HEK293 (cell line): ENCODE data around the gene ZNF532.

ENCODE experiments used
- CTCF ChIA-PET: fragments of 350-600 bp; formaldehyde crosslinking; extraction: SDS; loops from one replicate; lab custom pipeline; 2021; ENCODE audit warnings: antibody characterized with exemption; lab: Yijun Ruan, JAX
- POLR2A ChIA-PET: fragments of 300-600 bp; formaldehyde crosslinking; extraction: SDS; loops from one replicate; lab custom pipeline; 2020; ENCODE audit warnings: antibody characterized with exemption, inconsistent platforms; lab: Yijun Ruan, JAX
- H3K27ac ChIP-seq: fragments of 200-500 bp; sonication (Bioruptor generic); 2 replicates; pipeline ENCODE4 v1.5.1; 2014; ENCODE audit warnings: low read depth, low read length, control low read depth, inconsistent platforms; ENCODE audit errors: extremely low read depth
- H3K36me3 ChIP-seq, 2 experiments: fragments of 200-500 bp in 1 of 2; sonication (Bioruptor generic) in 1 of 2; 1 replicate in 1 of 2; 2 replicates in 1 of 2; pipeline ENCODE4 v1.5.1; 2014 to 2017; ENCODE audit warnings: inconsistent platforms in 2 of 2, low read length in 2 of 2; ENCODE audit not compliant: control insufficient read depth in 2 of 2, insufficient read depth in 1 of 2
- H3K4me1 ChIP-seq: fragments of 200-500 bp; sonication (Bioruptor generic); 2 replicates; pipeline ENCODE4 v1.5.1; 2014; ENCODE audit warnings: mild to moderate bottlenecking, low read length, inconsistent platforms; ENCODE audit not compliant: control insufficient read depth, insufficient read depth
- H3K4me3 ChIP-seq: 2 replicates; pipeline ENCODE4 v1.5.1; 2011; ENCODE audit warnings: low read depth, mild to moderate bottlenecking, control low read depth, low read length, moderate library complexity
- H3K9me3 ChIP-seq: fragments of 200-500 bp; sonication (Bioruptor generic); 2 replicates; pipeline ENCODE4 v1.5.1; 2014; ENCODE audit warnings: low read depth, low read length, inconsistent platforms; ENCODE audit not compliant: control insufficient read depth, insufficient read depth
- BCL11B ChIP-seq: fragments of 450-650 bp; formaldehyde crosslinking; IDR thresholded peaks from 2 replicates; pipeline ENCODE4 v1.5.1; 2016; ENCODE audit warnings: low read depth, missing biosample characterization, missing genetic modification characterization
- KLF1 ChIP-seq: fragments of 450-650 bp; formaldehyde crosslinking; IDR thresholded peaks from 2 replicates; pipeline ENCODE4 v1.5.1; 2016; ENCODE audit warnings: missing biosample characterization, missing genetic modification characterization
- KLF9 ChIP-seq: fragments of 450-650 bp; formaldehyde crosslinking; IDR thresholded peaks from 2 replicates; pipeline ENCODE4 v1.5.1; 2016; ENCODE audit warnings: missing biosample characterization, missing genetic modification characterization, low read depth
- MYNN ChIP-seq: fragments of 450-650 bp; formaldehyde crosslinking; IDR thresholded peaks from 2 replicates; pipeline ENCODE4 v1.5.1; 2016; ENCODE audit warnings: missing biosample characterization, missing genetic modification characterization, borderline replicate concordance
- MZF1 ChIP-seq: fragments of 450-650 bp; formaldehyde crosslinking; IDR thresholded peaks from 2 replicates; pipeline ENCODE4 v1.5.1; 2017; ENCODE audit warnings: missing biosample characterization, missing genetic modification characterization, borderline replicate concordance
- SALL2 ChIP-seq: fragments of 450-650 bp; formaldehyde crosslinking; IDR thresholded peaks from 2 replicates; pipeline ENCODE4 v1.5.0; 2017; ENCODE audit warnings: missing biosample characterization, mild to moderate bottlenecking, missing genetic modification characterization, borderline replicate concordance
- TRIM28 ChIP-seq: IDR thresholded peaks from 2 replicates; pipeline ENCODE4 v1.6.1; 2011; ENCODE audit warnings: low read length, control low read depth, borderline replicate concordance
- ZBTB21 ChIP-seq: fragments of 450-650 bp; formaldehyde crosslinking; IDR thresholded peaks from 2 replicates; pipeline ENCODE4 v1.5.1; 2017; ENCODE audit warnings: missing biosample characterization, missing genetic modification characterization
- ZBTB7A ChIP-seq: fragments of 450-650 bp; formaldehyde crosslinking; IDR thresholded peaks from 2 replicates; pipeline ENCODE4 v1.5.1; 2016; ENCODE audit warnings: low read depth, missing biosample characterization, missing genetic modification characterization
- ZBTB8A ChIP-seq: fragments of 450-650 bp; formaldehyde crosslinking; IDR thresholded peaks from 2 replicates; pipeline ENCODE4 v1.5.1; 2016; ENCODE audit warnings: missing biosample characterization, missing genetic modification characterization
- ZFHX2 ChIP-seq: fragments of 450-650 bp; formaldehyde crosslinking; conservative IDR thresholded peaks from 2 replicates; pipeline ENCODE4 v1.5.1; 2016; ENCODE audit warnings: missing biosample characterization, missing genetic modification characterization
- ZFP41 ChIP-seq: fragments of 450-650 bp; formaldehyde crosslinking; IDR thresholded peaks from 2 replicates; pipeline ENCODE4 v1.5.1; 2016; ENCODE audit warnings: missing biosample characterization, missing genetic modification characterization, borderline replicate concordance
- ZFP69B ChIP-seq: fragments of 450-650 bp; formaldehyde crosslinking; IDR thresholded peaks from 2 replicates; pipeline ENCODE4 v1.5.1; 2016; ENCODE audit warnings: missing biosample characterization, missing genetic modification characterization
- ZNF157 ChIP-seq: fragments of 450-650 bp; formaldehyde crosslinking; IDR thresholded peaks from 2 replicates; pipeline ENCODE4 v1.5.1; 2016; ENCODE audit warnings: missing biosample characterization, missing genetic modification characterization
- ZNF221 ChIP-seq: fragments of 450-650 bp; formaldehyde crosslinking; IDR thresholded peaks from 2 replicates; pipeline ENCODE4 v1.5.1; 2017; ENCODE audit warnings: missing biosample characterization, missing genetic modification characterization, borderline replicate concordance
- ZNF24 ChIP-seq: fragments of 450-650 bp; formaldehyde crosslinking; IDR thresholded peaks from 2 replicates; pipeline ENCODE4 v1.5.1; 2016; ENCODE audit warnings: missing biosample characterization, missing genetic modification characterization
- ZNF473 ChIP-seq: fragments of 450-650 bp; formaldehyde crosslinking; IDR thresholded peaks from 2 replicates; pipeline ENCODE4 v1.5.1; 2017; ENCODE audit warnings: missing biosample characterization, missing genetic modification characterization
- ZNF560 ChIP-seq: fragments of 450-650 bp; formaldehyde crosslinking; IDR thresholded peaks from 2 replicates; pipeline ENCODE4 v1.5.1; 2017; ENCODE audit warnings: missing biosample characterization, missing genetic modification characterization, borderline replicate concordance
- ZNF571 ChIP-seq: fragments of 450-650 bp; formaldehyde crosslinking; IDR thresholded peaks from 2 replicates; pipeline ENCODE4 v1.5.0; 2017; ENCODE audit warnings: missing biosample characterization, missing genetic modification characterization
- ZNF596 ChIP-seq: fragments of 450-650 bp; IDR thresholded peaks from 2 replicates; pipeline ENCODE4 v1.5.0; 2018; ENCODE audit warnings: missing biosample characterization, mild to moderate bottlenecking, missing genetic modification characterization, moderate library complexity
- ZNF624 ChIP-seq: fragments of 450-650 bp; formaldehyde crosslinking; IDR thresholded peaks from 2 replicates; pipeline ENCODE4 v1.5.1; 2017; ENCODE audit warnings: missing biosample characterization, missing genetic modification characterization
- ZNF677 ChIP-seq: fragments of 450-650 bp; IDR thresholded peaks from 2 replicates; pipeline ENCODE4 v1.5.0; 2018; ENCODE audit warnings: missing biosample characterization, mild to moderate bottlenecking, missing genetic modification characterization, moderate library complexity
- ZNF830 ChIP-seq: fragments of 450-650 bp; IDR thresholded peaks from 2 replicates; pipeline ENCODE4 v1.5.0; 2018; ENCODE audit warnings: missing biosample characterization, missing genetic modification characterization, low read depth, mild to moderate bottlenecking, moderate library complexity
- ZSCAN30 ChIP-seq: fragments of 450-650 bp; IDR thresholded peaks from 2 replicates; pipeline ENCODE4 v1.5.1; 2018; ENCODE audit warnings: missing biosample characterization, mild to moderate bottlenecking, missing genetic modification characterization, moderate library complexity
- TF ChIP-seq, protein P1 (sequence below): fragments of 450-650 bp; formaldehyde crosslinking; conservative IDR thresholded peaks from 2 replicates; pipeline ENCODE4 v1.5.1; 2016; ENCODE audit warnings: low read depth, missing biosample characterization, missing genetic modification characterization
- TF ChIP-seq, protein P2 (sequence below): fragments of 450-650 bp; formaldehyde crosslinking; conservative IDR thresholded peaks from 2 replicates; pipeline ENCODE4 v1.5.1; 2016; ENCODE audit warnings: low read depth, missing biosample characterization, missing genetic modification characterization
- TF ChIP-seq, protein P3 (sequence below): fragments of 450-650 bp; formaldehyde crosslinking; IDR thresholded peaks from 2 replicates; pipeline ENCODE4 v1.5.1; 2016; ENCODE audit warnings: missing biosample characterization, missing genetic modification characterization
- TF ChIP-seq, protein P4 (sequence below): fragments of 450-650 bp; formaldehyde crosslinking; IDR thresholded peaks from 2 replicates; pipeline ENCODE4 v1.5.1; 2016; ENCODE audit warnings: missing biosample characterization, missing genetic modification characterization

ZNF532 gene

DNA sequence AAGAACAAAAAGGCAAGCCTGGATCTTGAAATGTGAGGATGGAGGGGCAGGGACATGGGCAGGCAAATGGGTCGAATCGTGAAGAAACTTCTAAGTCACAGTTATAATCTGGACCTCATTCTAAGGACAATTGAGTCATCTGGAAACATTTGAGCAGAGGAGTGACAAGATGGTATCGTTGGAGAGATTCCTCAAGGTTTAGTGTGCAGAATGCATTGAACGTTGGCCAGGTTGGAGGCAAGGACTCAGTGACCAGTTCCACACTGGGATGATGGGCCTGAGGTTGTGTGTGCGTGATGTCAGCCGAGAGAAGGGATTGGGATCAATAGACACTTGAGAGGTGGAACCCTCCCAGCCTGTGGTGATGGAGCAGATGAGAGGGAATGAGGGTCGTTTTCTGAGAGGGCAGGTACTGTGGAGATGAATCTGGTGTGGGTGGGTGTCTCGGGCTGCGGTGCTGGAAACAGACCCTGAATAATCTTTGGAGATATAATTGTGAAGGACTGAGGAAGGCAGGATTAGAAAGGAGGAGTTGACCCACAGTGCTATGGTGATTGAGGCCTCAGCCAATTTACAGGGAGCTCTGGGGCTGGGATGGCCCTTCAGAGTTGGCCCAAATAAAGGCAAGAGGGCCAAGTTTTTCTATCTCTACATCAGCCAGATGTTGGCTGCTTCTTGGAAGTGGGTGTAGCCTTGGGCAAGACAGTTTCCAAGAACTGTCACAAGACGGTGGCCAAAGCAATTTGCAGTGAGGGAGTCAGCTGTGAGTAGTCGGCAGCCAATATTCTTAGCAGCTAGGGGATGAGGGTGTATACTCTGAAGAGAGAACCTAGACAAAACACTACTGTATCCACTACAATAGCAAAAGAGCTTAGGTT is 5.8 kb upstream of the ZNF532 start:
- POLR2A ChIA-PET, result no interaction called here
- no peaks in the 10 kb centered on the region for H3K4me1 ChIP-seq
- CTCF ChIA-PET, result interaction anchor here (0.8 to 1.3 kb wide), 2 partner anchors 187 to 212 kb away, joined by 3 to 7 read pairs; partner anchors contain the start of gene MALT1

DNA sequence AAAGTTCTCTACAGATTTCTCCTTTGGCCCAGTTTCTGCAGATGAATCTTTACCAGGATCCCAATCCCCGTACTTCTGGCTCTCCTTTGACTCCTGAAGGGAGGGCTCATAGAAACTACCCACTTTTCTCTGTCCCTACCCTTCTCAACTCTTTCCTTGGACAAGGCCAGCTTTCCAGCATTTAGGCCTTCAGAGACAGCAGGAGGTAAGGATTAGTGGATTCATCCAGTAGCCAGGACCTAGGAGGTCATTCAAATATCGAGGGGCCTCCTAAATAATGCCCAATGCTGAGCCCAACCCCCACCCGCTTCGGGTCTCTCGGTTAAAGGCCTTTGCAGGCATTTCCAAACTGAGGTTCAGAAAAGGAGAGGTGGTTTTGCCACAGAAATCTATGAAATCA is 4.8 kb upstream of the ZNF532 start:
- Histone ChIP-seq H3K4me1 (no peaks in the 10 kb centered on the region), H3K9me3 (no peaks in the 10 kb centered on the region), H3K36me3 (no peaks in the 10 kb centered on the region), H3K27ac (no peak overlapping the region), H3K4me3 (no peak overlapping the region)
- ChIA-PET CTCF (interaction anchor here (1.3 to 1.7 kb wide), 2 partner anchors 211 kb away, joined by 3 to 5 read pairs; no protein-coding TSS in a partner anchor), POLR2A (no interaction called here)
- TF ChIP-seq ZNF560 (tag by site-specific recombination) (no peak), ZFP41 (tag by site-specific recombination) (no peak), ZBTB21 (no peak), SALL2 (tag by site-specific recombination) (no peak), ZNF473 (no peak), TRIM28 (no peak), ZNF157 (no peak), ZNF624 (tag by site-specific recombination) (no peak), KLF1 (tag by site-specific recombination) (no peak), ZNF596 (tag by site-specific recombination) (no peak)
- TF ChIP-seq, protein P1, sequence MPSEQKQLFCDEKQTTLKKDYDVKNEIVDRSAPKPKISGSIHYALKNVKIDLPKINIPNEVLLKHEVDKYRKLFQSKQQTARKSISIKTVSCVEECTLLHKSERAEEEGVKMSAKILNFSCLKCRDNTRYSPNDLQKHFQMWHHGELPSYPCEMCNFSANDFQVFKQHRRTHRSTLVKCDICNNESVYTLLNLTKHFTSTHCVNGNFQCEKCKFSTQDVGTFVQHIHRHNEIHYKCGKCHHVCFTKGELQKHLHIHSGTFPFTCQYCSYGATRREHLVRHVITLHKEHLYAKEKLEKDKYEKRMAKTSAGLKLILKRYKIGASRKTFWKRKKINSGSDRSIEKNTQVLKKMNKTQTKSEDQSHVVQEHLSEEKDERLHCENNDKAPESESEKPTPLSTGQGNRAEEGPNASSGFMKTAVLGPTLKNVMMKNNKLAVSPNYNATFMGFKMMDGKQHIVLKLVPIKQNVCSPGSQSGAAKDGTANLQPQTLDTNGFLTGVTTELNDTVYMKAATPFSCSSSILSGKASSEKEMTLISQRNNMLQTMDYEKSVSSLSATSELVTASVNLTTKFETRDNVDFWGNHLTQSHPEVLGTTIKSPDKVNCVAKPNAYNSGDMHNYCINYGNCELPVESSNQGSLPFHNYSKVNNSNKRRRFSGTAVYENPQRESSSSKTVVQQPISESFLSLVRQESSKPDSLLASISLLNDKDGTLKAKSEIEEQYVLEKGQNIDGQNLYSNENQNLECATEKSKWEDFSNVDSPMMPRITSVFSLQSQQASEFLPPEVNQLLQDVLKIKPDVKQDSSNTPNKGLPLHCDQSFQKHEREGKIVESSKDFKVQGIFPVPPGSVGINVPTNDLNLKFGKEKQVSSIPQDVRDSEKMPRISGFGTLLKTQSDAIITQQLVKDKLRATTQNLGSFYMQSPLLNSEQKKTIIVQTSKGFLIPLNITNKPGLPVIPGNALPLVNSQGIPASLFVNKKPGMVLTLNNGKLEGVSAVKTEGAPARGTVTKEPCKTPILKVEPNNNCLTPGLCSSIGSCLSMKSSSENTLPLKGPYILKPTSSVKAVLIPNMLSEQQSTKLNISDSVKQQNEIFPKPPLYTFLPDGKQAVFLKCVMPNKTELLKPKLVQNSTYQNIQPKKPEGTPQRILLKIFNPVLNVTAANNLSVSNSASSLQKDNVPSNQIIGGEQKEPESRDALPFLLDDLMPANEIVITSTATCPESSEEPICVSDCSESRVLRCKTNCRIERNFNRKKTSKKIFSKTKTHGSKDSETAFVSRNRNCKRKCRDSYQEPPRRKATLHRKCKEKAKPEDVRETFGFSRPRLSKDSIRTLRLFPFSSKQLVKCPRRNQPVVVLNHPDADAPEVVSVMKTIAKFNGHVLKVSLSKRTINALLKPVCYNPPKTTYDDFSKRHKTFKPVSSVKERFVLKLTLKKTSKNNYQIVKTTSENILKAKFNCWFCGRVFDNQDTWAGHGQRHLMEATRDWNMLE (tag by site-specific recombination), result no peak
- TF ChIP-seq, protein P2, sequence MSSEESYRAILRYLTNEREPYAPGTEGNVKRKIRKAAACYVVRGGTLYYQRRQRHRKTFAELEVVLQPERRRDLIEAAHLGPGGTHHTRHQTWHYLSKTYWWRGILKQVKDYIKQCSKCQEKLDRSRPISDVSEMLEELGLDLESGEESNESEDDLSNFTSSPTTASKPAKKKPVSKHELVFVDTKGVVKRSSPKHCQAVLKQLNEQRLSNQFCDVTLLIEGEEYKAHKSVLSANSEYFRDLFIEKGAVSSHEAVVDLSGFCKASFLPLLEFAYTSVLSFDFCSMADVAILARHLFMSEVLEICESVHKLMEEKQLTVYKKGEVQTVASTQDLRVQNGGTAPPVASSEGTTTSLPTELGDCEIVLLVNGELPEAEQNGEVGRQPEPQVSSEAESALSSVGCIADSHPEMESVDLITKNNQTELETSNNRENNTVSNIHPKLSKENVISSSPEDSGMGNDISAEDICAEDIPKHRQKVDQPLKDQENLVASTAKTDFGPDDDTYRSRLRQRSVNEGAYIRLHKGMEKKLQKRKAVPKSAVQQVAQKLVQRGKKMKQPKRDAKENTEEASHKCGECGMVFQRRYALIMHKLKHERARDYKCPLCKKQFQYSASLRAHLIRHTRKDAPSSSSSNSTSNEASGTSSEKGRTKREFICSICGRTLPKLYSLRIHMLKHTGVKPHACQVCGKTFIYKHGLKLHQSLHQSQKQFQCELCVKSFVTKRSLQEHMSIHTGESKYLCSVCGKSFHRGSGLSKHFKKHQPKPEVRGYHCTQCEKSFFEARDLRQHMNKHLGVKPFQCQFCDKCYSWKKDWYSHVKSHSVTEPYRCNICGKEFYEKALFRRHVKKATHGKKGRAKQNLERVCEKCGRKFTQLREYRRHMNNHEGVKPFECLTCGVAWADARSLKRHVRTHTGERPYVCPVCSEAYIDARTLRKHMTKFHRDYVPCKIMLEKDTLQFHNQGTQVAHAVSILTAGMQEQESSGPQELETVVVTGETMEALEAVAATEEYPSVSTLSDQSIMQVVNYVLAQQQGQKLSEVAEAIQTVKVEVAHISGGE (tag by site-specific recombination), result no peak
- TF ChIP-seq, protein P3, sequence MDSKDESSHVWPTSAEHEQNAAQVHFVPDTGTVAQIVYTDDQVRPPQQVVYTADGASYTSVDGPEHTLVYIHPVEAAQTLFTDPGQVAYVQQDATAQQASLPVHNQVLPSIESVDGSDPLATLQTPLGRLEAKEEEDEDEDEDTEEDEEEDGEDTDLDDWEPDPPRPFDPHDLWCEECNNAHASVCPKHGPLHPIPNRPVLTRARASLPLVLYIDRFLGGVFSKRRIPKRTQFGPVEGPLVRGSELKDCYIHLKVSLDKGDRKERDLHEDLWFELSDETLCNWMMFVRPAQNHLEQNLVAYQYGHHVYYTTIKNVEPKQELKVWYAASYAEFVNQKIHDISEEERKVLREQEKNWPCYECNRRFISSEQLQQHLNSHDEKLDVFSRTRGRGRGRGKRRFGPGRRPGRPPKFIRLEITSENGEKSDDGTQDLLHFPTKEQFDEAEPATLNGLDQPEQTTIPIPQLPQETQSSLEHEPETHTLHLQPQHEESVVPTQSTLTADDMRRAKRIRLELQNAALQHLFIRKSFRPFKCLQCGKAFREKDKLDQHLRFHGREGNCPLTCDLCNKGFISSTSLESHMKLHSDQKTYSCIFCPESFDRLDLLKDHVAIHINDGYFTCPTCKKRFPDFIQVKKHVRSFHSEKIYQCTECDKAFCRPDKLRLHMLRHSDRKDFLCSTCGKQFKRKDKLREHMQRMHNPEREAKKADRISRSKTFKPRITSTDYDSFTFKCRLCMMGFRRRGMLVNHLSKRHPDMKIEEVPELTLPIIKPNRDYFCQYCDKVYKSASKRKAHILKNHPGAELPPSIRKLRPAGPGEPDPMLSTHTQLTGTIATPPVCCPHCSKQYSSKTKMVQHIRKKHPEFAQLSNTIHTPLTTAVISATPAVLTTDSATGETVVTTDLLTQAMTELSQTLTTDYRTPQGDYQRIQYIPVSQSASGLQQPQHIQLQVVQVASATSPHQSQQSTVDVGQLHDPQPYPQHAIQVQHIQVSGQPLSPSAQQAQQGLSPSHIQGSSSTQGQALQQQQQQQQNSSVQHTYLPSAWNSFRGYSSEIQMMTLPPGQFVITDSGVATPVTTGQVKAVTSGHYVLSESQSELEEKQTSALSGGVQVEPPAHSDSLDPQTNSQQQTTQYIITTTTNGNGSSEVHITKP (tag by site-specific recombination), result no peak

More for the DNA sequence above, 5.8 kb upstream of the ZNF532 start:
- TF ChIP-seq ZNF677 (tag by site-specific recombination) (no peak), KLF9 (no peak), ZNF221 (tag by site-specific recombination) (no peak), ZNF571 (tag by site-specific recombination) (no peak), ZBTB7A (tag by site-specific recombination) (no peak), ZBTB8A (tag by site-specific recombination) (no peak), KLF1 (tag by site-specific recombination) (no peak), BCL11B (tag by site-specific recombination) (no peak), ZFHX2 (tag by site-specific recombination) (no peak), ZSCAN30 (tag by site-specific recombination) (no peak), ZNF560 (tag by site-specific recombination) (no peak), MYNN (no peak), ZNF24 (tag by site-specific recombination) (no peak), MZF1 (tag by site-specific recombination) (no peak), ZFP69B (no peak), ZNF830 (tag by site-specific recombination) (no peak)
- TF ChIP-seq, protein P4, sequence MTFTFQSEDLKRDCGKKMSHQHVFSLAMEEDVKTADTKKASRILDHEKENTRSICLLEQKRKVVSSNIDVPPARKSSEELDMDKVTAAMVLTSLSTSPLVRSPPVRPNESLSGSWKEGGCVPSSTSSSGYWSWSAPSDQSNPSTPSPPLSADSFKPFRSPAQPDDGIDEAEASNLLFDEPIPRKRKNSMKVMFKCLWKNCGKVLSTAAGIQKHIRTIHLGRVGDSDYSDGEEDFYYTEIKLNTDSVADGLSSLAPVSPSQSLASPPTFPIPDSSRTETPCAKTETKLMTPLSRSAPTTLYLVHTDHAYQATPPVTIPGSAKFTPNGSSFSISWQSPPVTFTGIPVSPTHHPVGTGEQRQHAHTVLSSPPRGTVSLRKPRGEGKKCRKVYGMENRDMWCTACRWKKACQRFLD (tag by site-specific recombination), result no peak
- Histone ChIP-seq H3K9me3 (no peaks in the 10 kb centered on the region), H3K27ac (no peak overlapping the region), H3K36me3 (no peaks in the 10 kb centered on the region), H3K4me3 (no peak overlapping the region)
